Neuronal stem cell (in vitro differentiated cells): ENCODE results near the gene LZTFL1.

ENCODE experiments used
- DNase-seq: peaks from one replicate; pipeline ENCODE4 v3.0.0-alpha.2; 2013; ENCODE audit warnings: low spot score
- H2AFZ ChIP-seq: one replicate; pipeline ENCODE4 v1.6.1; 2013; ENCODE audit warnings: mild to moderate bottlenecking, low read length, inconsistent platforms
- H2AK5ac ChIP-seq: 2 replicates; pipeline ENCODE4 v1.6.1; 2013; ENCODE audit warnings: low read depth, mild to moderate bottlenecking, inconsistent platforms, low read length, moderate library complexity, mixed read lengths
- H2BK120ac ChIP-seq: 2 replicates; pipeline ENCODE4 v1.6.1; 2013; ENCODE audit warnings: low read depth, mild to moderate bottlenecking, inconsistent platforms, low read length, moderate library complexity, mixed read lengths
- H2BK12ac ChIP-seq: one replicate; pipeline ENCODE4 v1.6.1; 2013; ENCODE audit warnings: low read length, inconsistent platforms
- H2BK15ac ChIP-seq: 2 replicates; pipeline ENCODE4 v1.6.1; 2013; ENCODE audit warnings: mild to moderate bottlenecking, low read length, inconsistent platforms, mixed read lengths
- H2BK5ac ChIP-seq: one replicate; pipeline ENCODE4 v1.6.1; 2013; ENCODE audit warnings: inconsistent platforms, mild to moderate bottlenecking, low read length, moderate library complexity
- H3K14ac ChIP-seq: one replicate; pipeline ENCODE4 v1.6.1; 2013; ENCODE audit warnings: low read length, inconsistent platforms
- H3K18ac ChIP-seq: 2 replicates; pipeline ENCODE4 v1.6.1; 2013; ENCODE audit warnings: low read length, inconsistent platforms
- H3K23ac ChIP-seq: 2 replicates; pipeline ENCODE4 v1.6.1; 2013; ENCODE audit warnings: low read depth, mild to moderate bottlenecking, mixed read lengths, low read length, inconsistent platforms; ENCODE audit not compliant: poor library complexity
- H3K27ac ChIP-seq: replicated peaks from 3 replicates; pipeline ENCODE4 v1.5.1; 2013; ENCODE audit warnings: low read length, inconsistent platforms
- H3K27me3 ChIP-seq, 3 experiments: 2 replicates each; pipeline ENCODE4 v1.6.1; 2013; ENCODE audit warnings: low read length in 3 of 3, mild to moderate bottlenecking in 2 of 3, inconsistent platforms in 1 of 3, low read depth in 1 of 3, mixed read lengths in 1 of 3, moderate library complexity in 1 of 3; ENCODE audit not compliant: control insufficient read depth in 3 of 3, insufficient read depth in 3 of 3
- H3K36me3 ChIP-seq, 2 donors: replicated peaks in 1 of 2; 2 replicates each; pipeline ENCODE4 v1.6.1; 2013; ENCODE audit warnings: low read length in 2 of 2; ENCODE audit not compliant: control insufficient read depth in 2 of 2, insufficient read depth in 2 of 2
- H3K4ac ChIP-seq: 2 replicates; pipeline ENCODE4 v1.6.1; 2013; ENCODE audit warnings: inconsistent platforms, mild to moderate bottlenecking, low read length, moderate library complexity
- H3K4me1 ChIP-seq, 2 donors: 1 replicate in 1 of 2; 2 replicates in 1 of 2; pipeline ENCODE4 v1.6.1; 2013; ENCODE audit warnings: low read length in 2 of 2, low read depth in 1 of 2; ENCODE audit not compliant: control insufficient read depth in 2 of 2, insufficient read depth in 1 of 2
- H3K4me2 ChIP-seq: one replicate; pipeline ENCODE4 v1.6.1; 2013; ENCODE audit warnings: mild to moderate bottlenecking, low read length, inconsistent platforms; ENCODE audit not compliant: insufficient read depth, poor library complexity, severe bottlenecking
- H3K4me3 ChIP-seq, 2 donors: 2 replicates each; pipeline ENCODE4 v1.5.1; 2013; ENCODE audit warnings: low read length in 2 of 2, mild to moderate bottlenecking in 2 of 2, inconsistent platforms in 1 of 2, moderate library complexity in 1 of 2
- H3K79me1 ChIP-seq: one replicate; pipeline ENCODE4 v1.6.1; 2013; ENCODE audit warnings: low read depth, mild to moderate bottlenecking, inconsistent platforms, low read length, moderate library complexity
- H3K9ac ChIP-seq: one replicate; pipeline ENCODE4 v1.6.1; 2013; ENCODE audit warnings: mild to moderate bottlenecking, low read depth, low read length, inconsistent platforms; ENCODE audit not compliant: poor library complexity
- H3K9me3 ChIP-seq, 2 donors: replicated peaks in 1 of 2; 2 replicates each; pipeline versions ENCODE3 to v1.6.1; 2013; ENCODE audit warnings: low read length in 2 of 2, mild to moderate bottlenecking in 2 of 2, inconsistent platforms in 1 of 2, low read depth in 1 of 2, mixed read lengths in 1 of 2, moderate library complexity in 1 of 2; ENCODE audit not compliant: control insufficient read depth in 2 of 2, insufficient read depth in 1 of 2
- H4K8ac ChIP-seq: one replicate; pipeline ENCODE4 v1.6.1; 2013; ENCODE audit warnings: low read depth, mild to moderate bottlenecking, inconsistent platforms, low read length, moderate library complexity
- H4K91ac ChIP-seq: one replicate; pipeline ENCODE4 v1.6.1; 2013; ENCODE audit warnings: low read length, low read depth, mild to moderate bottlenecking, inconsistent platforms; ENCODE audit not compliant: poor library complexity
- WGBS, 2 donors: extraction: QIAGEN DNeasy Blood & Tissue Kit; methylation state at CpG; one replicate each; pipeline ENCODE4 v1.1.7; 2013; ENCODE audit warnings: missing lambda C conversion rate in 2 of 2, mixed read lengths in 1 of 2; ENCODE audit not compliant: insufficient read length in 2 of 2, insufficient replicate concordance in 1 of 2; ENCODE audit errors: extremely low coverage in 2 of 2; 5-methylcytosine and 5-hydroxymethylcytosine counted together

The LZTFL1 gene

DNA sequence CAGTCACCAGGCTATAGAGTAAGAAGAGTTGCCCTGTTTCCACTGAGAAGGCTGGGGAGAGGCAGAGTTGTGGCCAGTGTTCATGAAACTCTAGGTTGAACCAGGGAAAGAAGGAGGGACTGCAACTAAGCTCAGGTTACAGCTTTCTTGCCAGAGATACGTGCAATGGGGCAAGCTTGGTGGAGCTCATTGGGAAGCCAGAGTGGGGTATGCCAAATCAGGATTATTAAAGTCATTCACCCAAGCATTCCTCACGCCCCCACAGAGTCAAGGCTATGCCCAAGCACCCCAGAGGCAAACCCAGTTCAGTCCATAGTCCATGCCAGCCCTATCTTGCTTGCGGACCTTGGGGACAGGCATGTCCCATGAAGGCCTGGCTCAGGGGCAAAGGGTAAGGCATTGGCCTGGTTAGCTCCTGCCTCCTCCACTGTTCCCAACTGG lies 63.1 kb downstream of the LZTFL1 start:
- Histone ChIP-seq H3K18ac (peak overlapping the region; percentile 1), H3K4ac (no peak overlapping the region), H3K4me2 (no peak overlapping the region), H3K27me3 (peaks cover 0 to 14% (median 0%) of the 10 kb centered on the region in 3 experiments), H2AK5ac (no peak overlapping the region), H2BK12ac (no peak overlapping the region), H3K14ac (no peak overlapping the region), H2BK5ac (no peak overlapping the region), H3K4me1 (no peaks in the 10 kb centered on the region), H3K9me3 (no peaks in the 10 kb centered on the region), H2BK15ac (no peak overlapping the region), H3K23ac (no peak overlapping the region), H4K8ac (no peak overlapping the region), H3K36me3 (no peaks in the 10 kb centered on the region), H2AFZ (no peak overlapping the region), H3K9ac (peak overlapping the region; percentile 1), H4K91ac (no peak overlapping the region), H2BK120ac (no peak overlapping the region), H3K27ac (no peak overlapping the region), H3K4me3 (no peak overlapping the region), H3K79me1 (no peaks in the 10 kb centered on the region)
- no CpG with 5 or more reads among the region's 3 CpGs for WGBS, 2 donors
- DNase-seq, result no peak

DNA sequence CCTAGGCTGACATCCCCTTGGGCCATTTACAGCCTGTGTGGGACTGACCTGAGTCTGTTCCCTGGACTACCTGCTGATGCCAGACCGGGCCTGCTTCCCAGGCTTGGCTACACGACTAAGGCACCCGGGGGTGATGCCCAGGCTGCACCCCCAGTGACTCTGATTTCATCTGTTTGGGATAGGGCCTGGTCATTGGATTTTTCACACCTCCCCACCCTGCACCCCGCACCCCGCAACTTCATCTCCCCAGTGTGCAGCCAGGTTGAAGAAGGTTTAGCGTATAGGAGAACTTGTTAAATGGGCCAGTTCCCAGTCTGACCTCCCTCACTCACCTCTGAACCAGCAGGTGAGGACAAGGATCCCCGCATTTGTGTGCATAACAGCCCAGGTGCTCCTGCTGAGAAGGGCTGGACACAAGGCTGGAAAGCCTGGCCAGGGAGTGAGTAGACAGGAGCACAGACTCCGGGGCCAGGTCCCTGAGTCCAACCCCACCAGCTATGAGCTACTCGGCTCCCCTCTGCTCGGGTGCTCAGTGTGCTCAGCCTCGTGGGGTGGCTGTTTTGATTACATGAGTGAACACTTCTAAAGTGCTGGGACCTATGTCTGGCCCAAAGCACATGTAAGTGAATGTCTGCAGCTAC lies 64.1 kb downstream of the LZTFL1 start:
- H3K27me3 ChIP-seq, result peaks cover 0 to 10% (median 0%) of the 10 kb centered on the region in 3 experiments

DNA sequence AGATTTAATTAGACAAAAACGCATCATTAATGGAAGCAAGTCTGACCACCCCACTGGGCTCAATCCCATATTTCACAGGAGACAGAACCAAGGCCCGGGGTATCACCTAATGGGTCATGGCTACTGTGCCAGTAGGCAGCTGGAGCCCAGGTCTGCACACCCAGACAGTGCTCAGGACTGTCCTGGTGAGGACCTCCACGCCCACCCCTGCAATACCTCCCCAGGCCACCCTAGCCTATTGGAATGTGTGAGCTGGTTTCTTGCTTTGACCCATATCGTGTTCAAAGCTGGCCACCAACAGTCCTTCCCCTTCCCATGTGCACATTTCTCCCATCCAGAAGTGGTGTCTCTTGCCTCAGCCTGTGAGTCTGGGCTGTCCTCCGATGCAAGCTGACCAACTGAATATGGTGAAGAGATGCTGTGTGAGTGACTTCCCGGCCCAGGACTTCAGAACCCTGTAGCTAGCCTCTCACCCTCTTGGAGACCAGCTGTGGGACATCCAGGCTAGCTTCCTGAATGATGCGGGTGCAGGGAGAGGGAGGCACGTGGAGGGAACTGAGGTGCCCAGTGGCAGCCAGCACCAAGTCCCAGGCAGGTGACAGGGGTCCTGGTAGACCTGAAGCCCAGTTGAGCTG lies 64.7 kb downstream of the LZTFL1 start:
- H3K18ac ChIP-seq, result no peak overlapping the region
- H3K4ac ChIP-seq, result no peak overlapping the region
- no peak overlapping the region for H2BK15ac ChIP-seq
- no peak overlapping the region for H3K4me3 ChIP-seq
- no peak for DNase-seq
- H2AFZ ChIP-seq, result no peak overlapping the region
- WGBS, 2 donors, result no CpG with 5 or more reads among the region's 8 CpGs
- H4K8ac ChIP-seq, result no peak overlapping the region
- H3K27me3 ChIP-seq, result peaks cover 0 to 10% (median 0%) of the 10 kb centered on the region in 3 experiments
- no peak overlapping the region for H3K14ac ChIP-seq
- no peak overlapping the region for H3K4me2 ChIP-seq
- no peak overlapping the region for H2BK5ac ChIP-seq
- H3K9me3 ChIP-seq, result no peaks in the 10 kb centered on the region
- no peak overlapping the region for H2AK5ac ChIP-seq
- H3K27ac ChIP-seq, result no peak overlapping the region
- no peak overlapping the region for H2BK120ac ChIP-seq
- no peak overlapping the region for H3K23ac ChIP-seq
- no peaks in the 10 kb centered on the region for H3K79me1 ChIP-seq
- no peak overlapping the region for H4K91ac ChIP-seq
- no peaks in the 10 kb centered on the region for H3K36me3 ChIP-seq
- no peak overlapping the region for H2BK12ac ChIP-seq
- no peak overlapping the region for H3K9ac ChIP-seq
- H3K4me1 ChIP-seq, result no peaks in the 10 kb centered on the region

More for the DNA sequence above, 64.1 kb downstream of the LZTFL1 start:
- Histone ChIP-seq H3K4me2 (no peak overlapping the region), H3K27ac (no peak overlapping the region), H2BK15ac (no peak overlapping the region), H3K14ac (no peak overlapping the region), H2BK12ac (no peak overlapping the region), H4K8ac (no peak overlapping the region), H4K91ac (no peak overlapping the region), H3K4me3 (no peak overlapping the region), H3K79me1 (no peaks in the 10 kb centered on the region), H2BK5ac (no peak overlapping the region), H3K9me3 (no peaks in the 10 kb centered on the region), H3K4me1 (no peaks in the 10 kb centered on the region), H2BK120ac (no peak overlapping the region), H3K36me3 (no peaks in the 10 kb centered on the region), H2AFZ (no peak overlapping the region), H3K18ac (no peak overlapping the region), H3K23ac (no peak overlapping the region), H3K4ac (no peak overlapping the region), H3K9ac (no peak overlapping the region), H2AK5ac (no peak overlapping the region)
- no peak for DNase-seq
- WGBS, 2 donors, result no CpG with 5 or more reads among the region's 11 CpGs

DNA sequence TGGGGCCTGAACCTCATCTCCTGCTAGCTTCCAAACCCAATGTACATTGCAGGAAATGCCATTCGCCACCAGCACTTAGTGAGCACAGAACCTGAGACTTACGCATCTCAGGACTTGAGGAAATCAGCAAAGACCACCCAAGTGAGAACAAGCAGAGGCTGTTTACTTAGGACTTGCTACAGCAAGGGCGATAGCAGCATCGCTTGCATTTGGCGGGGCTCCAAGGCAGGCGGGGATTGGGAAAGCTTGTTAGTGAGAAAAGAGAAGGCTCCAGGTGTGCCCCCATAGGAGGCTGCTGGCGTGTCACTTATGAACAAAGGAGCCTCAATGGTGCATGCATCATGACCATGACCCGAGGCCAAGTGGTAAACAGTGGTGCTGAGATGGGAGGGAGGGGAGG lies 65.3 kb downstream of the LZTFL1 start:
- no peak for DNase-seq
- H4K91ac ChIP-seq, result no peak overlapping the region
- H3K4ac ChIP-seq, result no peak overlapping the region
- no peaks in the 10 kb centered on the region for H3K36me3 ChIP-seq
- H3K4me3 ChIP-seq, result no peak overlapping the region
- no peak overlapping the region for H3K4me2 ChIP-seq
- H2AK5ac ChIP-seq, result no peak overlapping the region
- peak overlapping the region; percentile 29 for H3K18ac ChIP-seq
- H3K14ac ChIP-seq, result no peak overlapping the region
- H3K9ac ChIP-seq, result no peak overlapping the region
- no peak overlapping the region for H2BK12ac ChIP-seq
- H2BK5ac ChIP-seq, result no peak overlapping the region
- no peaks in the 10 kb centered on the region for H3K79me1 ChIP-seq
- peaks cover 0 to 10% (median 0%) of the 10 kb centered on the region in 3 experiments for H3K27me3 ChIP-seq
- no peak overlapping the region for H2BK15ac ChIP-seq
- H3K4me1 ChIP-seq, result no peaks in the 10 kb centered on the region
- no peak overlapping the region for H4K8ac ChIP-seq
- no peak overlapping the region for H2BK120ac ChIP-seq
- H3K9me3 ChIP-seq, result no peaks in the 10 kb centered on the region
- H2AFZ ChIP-seq, result no peak overlapping the region
- H3K23ac ChIP-seq, result no peak overlapping the region
- no CpG with 5 or more reads among the region's 8 CpGs for WGBS, 2 donors
- H3K27ac ChIP-seq, result no peak overlapping the region
